HEK293 (cell line): ENCODE results near the gene CAPN13.

Source experiments
- FEZF1 ChIP-seq: fragments of 450-650 bp; formaldehyde crosslinking; IDR thresholded peaks from 2 replicates; pipeline ENCODE4 v1.5.1; 2016; ENCODE audit warnings: missing biosample characterization, missing genetic modification characterization
- ZBTB8A ChIP-seq: fragments of 450-650 bp; formaldehyde crosslinking; IDR thresholded peaks from 2 replicates; pipeline ENCODE4 v1.5.1; 2016; ENCODE audit warnings: missing biosample characterization, missing genetic modification characterization
- ZNF302 ChIP-seq: fragments of 450-650 bp; formaldehyde crosslinking; IDR thresholded peaks from 2 replicates; pipeline ENCODE4 v1.5.1; 2016; ENCODE audit warnings: missing biosample characterization, missing genetic modification characterization, low read depth
- ZNF677 ChIP-seq: fragments of 450-650 bp; IDR thresholded peaks from 2 replicates; pipeline ENCODE4 v1.5.0; 2018; ENCODE audit warnings: missing biosample characterization, mild to moderate bottlenecking, missing genetic modification characterization, moderate library complexity
- TF ChIP-seq, protein P1 (sequence below): fragments of 450-650 bp; formaldehyde crosslinking; IDR thresholded peaks from 2 replicates; pipeline ENCODE4 v1.5.1; 2016; ENCODE audit warnings: missing biosample characterization, missing genetic modification characterization
- TF ChIP-seq, protein P2 (sequence below): fragments of 450-650 bp; formaldehyde crosslinking; IDR thresholded peaks from 2 replicates; pipeline ENCODE4 v1.5.1; 2016; ENCODE audit warnings: missing biosample characterization, missing genetic modification characterization, low read depth
- TF ChIP-seq, protein P3 (sequence below): fragments of 450-650 bp; formaldehyde crosslinking; IDR thresholded peaks from 2 replicates; pipeline ENCODE4 v1.5.0; 2017; ENCODE audit warnings: missing biosample characterization, missing genetic modification characterization, borderline replicate concordance

DNA sequence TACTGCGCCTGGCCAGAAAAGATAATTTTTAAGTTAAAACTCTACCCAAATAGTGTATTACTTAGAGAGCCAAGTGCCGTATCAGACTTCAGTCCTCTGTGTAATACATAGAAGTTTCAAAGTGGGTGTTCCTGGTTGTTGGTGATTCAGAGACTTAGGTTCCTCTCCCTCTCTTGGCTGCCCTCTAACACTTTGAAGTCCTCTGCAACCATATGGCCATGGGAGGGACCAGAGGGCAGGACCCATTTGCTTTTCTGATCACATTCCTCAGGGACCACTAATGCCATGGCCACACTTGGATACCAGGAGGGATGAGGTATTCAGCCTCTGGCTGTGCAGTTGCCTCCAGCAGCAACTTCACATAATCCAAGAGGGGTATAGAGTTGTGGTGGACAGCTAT lies 131.5 kb downstream of the CAPN13 start:
- TF ChIP-seq ZNF677 (tag by site-specific recombination) (no peak), ZBTB8A (tag by site-specific recombination) (no peak), FEZF1 (tag by site-specific recombination) (no peak), ZNF302 (tag by site-specific recombination) (no peak)
- TF ChIP-seq, protein P1, sequence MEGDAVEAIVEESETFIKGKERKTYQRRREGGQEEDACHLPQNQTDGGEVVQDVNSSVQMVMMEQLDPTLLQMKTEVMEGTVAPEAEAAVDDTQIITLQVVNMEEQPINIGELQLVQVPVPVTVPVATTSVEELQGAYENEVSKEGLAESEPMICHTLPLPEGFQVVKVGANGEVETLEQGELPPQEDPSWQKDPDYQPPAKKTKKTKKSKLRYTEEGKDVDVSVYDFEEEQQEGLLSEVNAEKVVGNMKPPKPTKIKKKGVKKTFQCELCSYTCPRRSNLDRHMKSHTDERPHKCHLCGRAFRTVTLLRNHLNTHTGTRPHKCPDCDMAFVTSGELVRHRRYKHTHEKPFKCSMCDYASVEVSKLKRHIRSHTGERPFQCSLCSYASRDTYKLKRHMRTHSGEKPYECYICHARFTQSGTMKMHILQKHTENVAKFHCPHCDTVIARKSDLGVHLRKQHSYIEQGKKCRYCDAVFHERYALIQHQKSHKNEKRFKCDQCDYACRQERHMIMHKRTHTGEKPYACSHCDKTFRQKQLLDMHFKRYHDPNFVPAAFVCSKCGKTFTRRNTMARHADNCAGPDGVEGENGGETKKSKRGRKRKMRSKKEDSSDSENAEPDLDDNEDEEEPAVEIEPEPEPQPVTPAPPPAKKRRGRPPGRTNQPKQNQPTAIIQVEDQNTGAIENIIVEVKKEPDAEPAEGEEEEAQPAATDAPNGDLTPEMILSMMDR (tag by site-specific recombination) = no peak
- TF ChIP-seq, protein P2, sequence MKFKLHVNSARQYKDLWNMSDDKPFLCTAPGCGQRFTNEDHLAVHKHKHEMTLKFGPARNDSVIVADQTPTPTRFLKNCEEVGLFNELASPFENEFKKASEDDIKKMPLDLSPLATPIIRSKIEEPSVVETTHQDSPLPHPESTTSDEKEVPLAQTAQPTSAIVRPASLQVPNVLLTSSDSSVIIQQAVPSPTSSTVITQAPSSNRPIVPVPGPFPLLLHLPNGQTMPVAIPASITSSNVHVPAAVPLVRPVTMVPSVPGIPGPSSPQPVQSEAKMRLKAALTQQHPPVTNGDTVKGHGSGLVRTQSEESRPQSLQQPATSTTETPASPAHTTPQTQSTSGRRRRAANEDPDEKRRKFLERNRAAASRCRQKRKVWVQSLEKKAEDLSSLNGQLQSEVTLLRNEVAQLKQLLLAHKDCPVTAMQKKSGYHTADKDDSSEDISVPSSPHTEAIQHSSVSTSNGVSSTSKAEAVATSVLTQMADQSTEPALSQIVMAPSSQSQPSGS = no peak
- TF ChIP-seq, protein P3, sequence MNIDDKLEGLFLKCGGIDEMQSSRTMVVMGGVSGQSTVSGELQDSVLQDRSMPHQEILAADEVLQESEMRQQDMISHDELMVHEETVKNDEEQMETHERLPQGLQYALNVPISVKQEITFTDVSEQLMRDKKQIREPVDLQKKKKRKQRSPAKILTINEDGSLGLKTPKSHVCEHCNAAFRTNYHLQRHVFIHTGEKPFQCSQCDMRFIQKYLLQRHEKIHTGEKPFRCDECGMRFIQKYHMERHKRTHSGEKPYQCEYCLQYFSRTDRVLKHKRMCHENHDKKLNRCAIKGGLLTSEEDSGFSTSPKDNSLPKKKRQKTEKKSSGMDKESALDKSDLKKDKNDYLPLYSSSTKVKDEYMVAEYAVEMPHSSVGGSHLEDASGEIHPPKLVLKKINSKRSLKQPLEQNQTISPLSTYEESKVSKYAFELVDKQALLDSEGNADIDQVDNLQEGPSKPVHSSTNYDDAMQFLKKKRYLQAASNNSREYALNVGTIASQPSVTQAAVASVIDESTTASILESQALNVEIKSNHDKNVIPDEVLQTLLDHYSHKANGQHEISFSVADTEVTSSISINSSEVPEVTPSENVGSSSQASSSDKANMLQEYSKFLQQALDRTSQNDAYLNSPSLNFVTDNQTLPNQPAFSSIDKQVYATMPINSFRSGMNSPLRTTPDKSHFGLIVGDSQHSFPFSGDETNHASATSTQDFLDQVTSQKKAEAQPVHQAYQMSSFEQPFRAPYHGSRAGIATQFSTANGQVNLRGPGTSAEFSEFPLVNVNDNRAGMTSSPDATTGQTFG = no peak
